ENCODE results near the gene RAB4A.
A peak's percentile ranks its signal among the peaks of the same experiment; 100 is the strongest.

Gene RAB4A

DNA sequence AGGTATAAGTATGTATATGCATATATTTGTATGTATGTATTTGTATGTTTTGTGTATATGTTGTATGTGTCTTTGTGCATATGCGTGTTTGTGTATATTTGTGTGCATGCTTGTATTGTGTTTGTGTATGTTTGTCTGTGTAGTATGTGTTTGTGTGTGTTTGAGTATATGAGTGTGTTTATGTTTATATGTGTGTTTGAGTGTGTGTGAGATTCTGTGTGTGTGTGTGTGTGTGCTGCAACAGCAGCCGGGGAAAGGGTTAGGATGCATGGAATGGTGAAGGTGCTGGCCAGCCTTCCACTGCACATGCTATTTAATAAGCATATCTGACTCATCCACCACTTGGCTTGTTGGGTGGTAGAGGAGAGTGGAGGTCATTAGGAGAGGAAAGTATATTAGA lies 46.6 kb upstream of the RAB4A start (continued):
- TF ChIP-seq ZFP69B (tag by site-specific recombination; IDR thresholded peaks at IDR 0.05) = peak; percentile 80; the same call in 1 of the 2 replicates
- TF ChIP-seq ZNF558 (tag by site-specific recombination; IDR thresholded peaks at IDR 0.05) = no peak
- TF ChIP-seq, protein P1, sequence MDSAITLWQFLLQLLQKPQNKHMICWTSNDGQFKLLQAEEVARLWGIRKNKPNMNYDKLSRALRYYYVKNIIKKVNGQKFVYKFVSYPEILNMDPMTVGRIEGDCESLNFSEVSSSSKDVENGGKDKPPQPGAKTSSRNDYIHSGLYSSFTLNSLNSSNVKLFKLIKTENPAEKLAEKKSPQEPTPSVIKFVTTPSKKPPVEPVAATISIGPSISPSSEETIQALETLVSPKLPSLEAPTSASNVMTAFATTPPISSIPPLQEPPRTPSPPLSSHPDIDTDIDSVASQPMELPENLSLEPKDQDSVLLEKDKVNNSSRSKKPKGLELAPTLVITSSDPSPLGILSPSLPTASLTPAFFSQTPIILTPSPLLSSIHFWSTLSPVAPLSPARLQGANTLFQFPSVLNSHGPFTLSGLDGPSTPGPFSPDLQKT (IDR thresholded peaks at IDR 0.05; ENCODE audit: borderline replicate concordance, low read depth, low read length) = no peak
- TF ChIP-seq, protein P2, sequence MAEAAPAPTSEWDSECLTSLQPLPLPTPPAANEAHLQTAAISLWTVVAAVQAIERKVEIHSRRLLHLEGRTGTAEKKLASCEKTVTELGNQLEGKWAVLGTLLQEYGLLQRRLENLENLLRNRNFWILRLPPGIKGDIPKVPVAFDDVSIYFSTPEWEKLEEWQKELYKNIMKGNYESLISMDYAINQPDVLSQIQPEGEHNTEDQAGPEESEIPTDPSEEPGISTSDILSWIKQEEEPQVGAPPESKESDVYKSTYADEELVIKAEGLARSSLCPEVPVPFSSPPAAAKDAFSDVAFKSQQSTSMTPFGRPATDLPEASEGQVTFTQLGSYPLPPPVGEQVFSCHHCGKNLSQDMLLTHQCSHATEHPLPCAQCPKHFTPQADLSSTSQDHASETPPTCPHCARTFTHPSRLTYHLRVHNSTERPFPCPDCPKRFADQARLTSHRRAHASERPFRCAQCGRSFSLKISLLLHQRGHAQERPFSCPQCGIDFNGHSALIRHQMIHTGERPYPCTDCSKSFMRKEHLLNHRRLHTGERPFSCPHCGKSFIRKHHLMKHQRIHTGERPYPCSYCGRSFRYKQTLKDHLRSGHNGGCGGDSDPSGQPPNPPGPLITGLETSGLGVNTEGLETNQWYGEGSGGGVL (tag by site-specific recombination; IDR thresholded peaks at IDR 0.05) = peak; percentile 50; the same call in 1 of the 2 replicates
- no peak for TF ChIP-seq REPIN1 (tag by site-specific recombination; IDR thresholded peaks at IDR 0.05; ENCODE audit: low read depth)
- TF ChIP-seq ZNF707 (tag by site-specific recombination; IDR thresholded peaks at IDR 0.05) = no peak; the same call in 1 of the 2 replicates
- TF ChIP-seq, protein P3, sequence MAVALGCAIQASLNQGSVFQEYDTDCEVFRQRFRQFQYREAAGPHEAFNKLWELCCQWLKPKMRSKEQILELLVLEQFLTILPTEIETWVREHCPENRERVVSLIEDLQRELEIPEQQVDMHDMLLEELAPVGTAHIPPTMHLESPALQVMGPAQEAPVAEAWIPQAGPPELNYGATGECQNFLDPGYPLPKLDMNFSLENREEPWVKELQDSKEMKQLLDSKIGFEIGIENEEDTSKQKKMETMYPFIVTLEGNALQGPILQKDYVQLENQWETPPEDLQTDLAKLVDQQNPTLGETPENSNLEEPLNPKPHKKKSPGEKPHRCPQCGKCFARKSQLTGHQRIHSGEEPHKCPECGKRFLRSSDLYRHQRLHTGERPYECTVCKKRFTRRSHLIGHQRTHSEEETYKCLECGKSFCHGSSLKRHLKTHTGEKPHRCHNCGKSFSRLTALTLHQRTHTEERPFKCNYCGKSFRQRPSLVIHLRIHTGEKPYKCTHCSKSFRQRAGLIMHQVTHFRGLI (tag by site-specific recombination; IDR thresholded peaks at IDR 0.05) = no peak
- no peak for TF ChIP-seq ZNF596 (tag by site-specific recombination; IDR thresholded peaks at IDR 0.05)
- peak; percentile 86; the same call in 1 of the 2 replicates for TF ChIP-seq ZNF324 (tag by site-specific recombination; IDR thresholded peaks at IDR 0.05)
- TF ChIP-seq, protein P4, sequence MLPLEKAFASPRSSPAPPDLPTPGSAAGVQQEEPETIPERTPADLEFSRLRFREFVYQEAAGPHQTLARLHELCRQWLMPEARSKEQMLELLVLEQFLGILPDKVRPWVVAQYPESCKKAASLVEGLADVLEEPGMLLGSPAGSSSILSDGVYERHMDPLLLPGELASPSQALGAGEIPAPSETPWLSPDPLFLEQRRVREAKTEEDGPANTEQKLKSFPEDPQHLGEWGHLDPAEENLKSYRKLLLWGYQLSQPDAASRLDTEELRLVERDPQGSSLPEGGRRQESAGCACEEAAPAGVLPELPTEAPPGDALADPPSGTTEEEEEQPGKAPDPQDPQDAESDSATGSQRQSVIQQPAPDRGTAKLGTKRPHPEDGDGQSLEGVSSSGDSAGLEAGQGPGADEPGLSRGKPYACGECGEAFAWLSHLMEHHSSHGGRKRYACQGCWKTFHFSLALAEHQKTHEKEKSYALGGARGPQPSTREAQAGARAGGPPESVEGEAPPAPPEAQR (tag by site-specific recombination; IDR thresholded peaks at IDR 0.05) = no peak
- TF ChIP-seq TCF7L2 (IDR thresholded peaks at IDR 0.05; ENCODE audit: borderline replicate concordance, low read depth, low read length) = no peak
- TF ChIP-seq, protein P5, sequence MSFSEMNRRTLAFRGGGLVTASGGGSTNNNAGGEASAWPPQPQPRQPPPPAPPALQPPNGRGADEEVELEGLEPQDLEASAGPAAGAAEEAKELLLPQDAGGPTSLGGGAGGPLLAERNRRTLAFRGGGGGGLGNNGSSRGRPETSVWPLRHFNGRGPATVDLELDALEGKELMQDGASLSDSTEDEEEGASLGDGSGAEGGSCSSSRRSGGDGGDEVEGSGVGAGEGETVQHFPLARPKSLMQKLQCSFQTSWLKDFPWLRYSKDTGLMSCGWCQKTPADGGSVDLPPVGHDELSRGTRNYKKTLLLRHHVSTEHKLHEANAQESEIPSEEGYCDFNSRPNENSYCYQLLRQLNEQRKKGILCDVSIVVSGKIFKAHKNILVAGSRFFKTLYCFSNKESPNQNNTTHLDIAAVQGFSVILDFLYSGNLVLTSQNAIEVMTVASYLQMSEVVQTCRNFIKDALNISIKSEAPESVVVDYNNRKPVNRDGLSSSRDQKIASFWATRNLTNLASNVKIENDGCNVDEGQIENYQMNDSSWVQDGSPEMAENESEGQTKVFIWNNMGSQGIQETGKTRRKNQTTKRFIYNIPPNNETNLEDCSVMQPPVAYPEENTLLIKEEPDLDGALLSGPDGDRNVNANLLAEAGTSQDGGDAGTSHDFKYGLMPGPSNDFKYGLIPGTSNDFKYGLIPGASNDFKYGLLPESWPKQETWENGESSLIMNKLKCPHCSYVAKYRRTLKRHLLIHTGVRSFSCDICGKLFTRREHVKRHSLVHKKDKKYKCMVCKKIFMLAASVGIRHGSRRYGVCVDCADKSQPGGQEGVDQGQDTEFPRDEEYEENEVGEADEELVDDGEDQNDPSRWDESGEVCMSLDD (tag by site-specific recombination; IDR thresholded peaks at IDR 0.05) = no peak
- TF ChIP-seq, protein P6, sequence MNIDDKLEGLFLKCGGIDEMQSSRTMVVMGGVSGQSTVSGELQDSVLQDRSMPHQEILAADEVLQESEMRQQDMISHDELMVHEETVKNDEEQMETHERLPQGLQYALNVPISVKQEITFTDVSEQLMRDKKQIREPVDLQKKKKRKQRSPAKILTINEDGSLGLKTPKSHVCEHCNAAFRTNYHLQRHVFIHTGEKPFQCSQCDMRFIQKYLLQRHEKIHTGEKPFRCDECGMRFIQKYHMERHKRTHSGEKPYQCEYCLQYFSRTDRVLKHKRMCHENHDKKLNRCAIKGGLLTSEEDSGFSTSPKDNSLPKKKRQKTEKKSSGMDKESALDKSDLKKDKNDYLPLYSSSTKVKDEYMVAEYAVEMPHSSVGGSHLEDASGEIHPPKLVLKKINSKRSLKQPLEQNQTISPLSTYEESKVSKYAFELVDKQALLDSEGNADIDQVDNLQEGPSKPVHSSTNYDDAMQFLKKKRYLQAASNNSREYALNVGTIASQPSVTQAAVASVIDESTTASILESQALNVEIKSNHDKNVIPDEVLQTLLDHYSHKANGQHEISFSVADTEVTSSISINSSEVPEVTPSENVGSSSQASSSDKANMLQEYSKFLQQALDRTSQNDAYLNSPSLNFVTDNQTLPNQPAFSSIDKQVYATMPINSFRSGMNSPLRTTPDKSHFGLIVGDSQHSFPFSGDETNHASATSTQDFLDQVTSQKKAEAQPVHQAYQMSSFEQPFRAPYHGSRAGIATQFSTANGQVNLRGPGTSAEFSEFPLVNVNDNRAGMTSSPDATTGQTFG (tag by site-specific recombination; IDR thresholded peaks at IDR 0.05; ENCODE audit: borderline replicate concordance) = no peak
- TF ChIP-seq ZBTB1 (tag by site-specific recombination; IDR thresholded peaks at IDR 0.05) = no peak
- TF ChIP-seq YY2 (tag by site-specific recombination; IDR thresholded peaks at IDR 0.05) = no peak
- TF ChIP-seq SALL2 (tag by site-specific recombination; IDR thresholded peaks at IDR 0.05; ENCODE audit: borderline replicate concordance) = no peak
- no peak for TF ChIP-seq ZNF133 (tag by site-specific recombination; IDR thresholded peaks at IDR 0.05)
- no peak for TF ChIP-seq ZXDB (tag by site-specific recombination; IDR thresholded peaks at IDR 0.05)
- TF ChIP-seq ZSCAN23 (tag by site-specific recombination; IDR thresholded peaks at IDR 0.05) = no peak
- no peak for TF ChIP-seq ZNF768 (tag by site-specific recombination; IDR thresholded peaks at IDR 0.05)
- TF ChIP-seq ZBTB7A (tag by site-specific recombination; IDR thresholded peaks at IDR 0.05; ENCODE audit: low read depth) = no peak
- TF ChIP-seq ZNF677 (tag by site-specific recombination; IDR thresholded peaks at IDR 0.05) = no peak
- no peak for TF ChIP-seq ZNF776 (tag by site-specific recombination; IDR thresholded peaks at IDR 0.05; ENCODE audit: borderline replicate concordance)
- TF ChIP-seq ZFP41 (tag by site-specific recombination; IDR thresholded peaks at IDR 0.05; ENCODE audit: borderline replicate concordance) = no peak
- TF ChIP-seq, protein P7, sequence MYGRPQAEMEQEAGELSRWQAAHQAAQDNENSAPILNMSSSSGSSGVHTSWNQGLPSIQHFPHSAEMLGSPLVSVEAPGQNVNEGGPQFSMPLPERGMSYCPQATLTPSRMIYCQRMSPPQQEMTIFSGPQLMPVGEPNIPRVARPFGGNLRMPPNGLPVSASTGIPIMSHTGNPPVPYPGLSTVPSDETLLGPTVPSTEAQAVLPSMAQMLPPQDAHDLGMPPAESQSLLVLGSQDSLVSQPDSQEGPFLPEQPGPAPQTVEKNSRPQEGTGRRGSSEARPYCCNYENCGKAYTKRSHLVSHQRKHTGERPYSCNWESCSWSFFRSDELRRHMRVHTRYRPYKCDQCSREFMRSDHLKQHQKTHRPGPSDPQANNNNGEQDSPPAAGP (tag by site-specific recombination; IDR thresholded peaks at IDR 0.05) = no peak; the same call in 1 of the 2 replicates
- no peak for TF ChIP-seq HOXA7 (CRISPR knock-in tag; IDR thresholded peaks at IDR 0.05; ENCODE audit: borderline replicate concordance)
- no peak for TF ChIP-seq ZNF571 (tag by site-specific recombination; IDR thresholded peaks at IDR 0.05)
- no peak for TF ChIP-seq IKZF3 (tag by site-specific recombination; IDR thresholded peaks at IDR 0.05)
- TF ChIP-seq ZBTB8A (tag by site-specific recombination; IDR thresholded peaks at IDR 0.05) = no peak

Data from HEK293 (cell line).